ENCODE data around the gene TEKT5. TPM values are rescaled to one million over a fixed set of nuclear protein-coding genes. Genes with fewer than 3 reads are reported as not detected.
A peak's percentile ranks its signal among the peaks of the same experiment; 100 is the strongest.

Gene TEKT5
- total and polyA plus RNA-seq, 12 donors: 0.59 to 0.69 TPM; not detected in 10

- no peak for TF ChIP-seq CTCF (IDR thresholded peaks at IDR 0.05)
- ATAC-seq (no peak), DNase-seq (no peak)
- intact Hi-C loops (cut with DNase I): loop anchor here in 1 of 10 donors (10.0 kb wide), 1 partner anchor 95 kb away; no protein-coding TSS in a partner anchor
- Histone ChIP-seq H3K27ac (peak overlapping the region in 3 of 10 donors; percentile 76 to 81 (median 77)), H3K4me1 (peaks cover 10 to 45% (median 33%) of the 10 kb centered on the region in 9 donors), H3K9me3 (no peaks in the 10 kb centered on the region), H3K4me3 (no peak overlapping the region), H3K27me3 (no peaks in the 10 kb centered on the region), H3K36me3 (no peaks in the 10 kb centered on the region)
- 87 to 89% methylated on average over 6 of the region's 6 CpGs for WGBS, 2 donors
Observed at GRCh38 chr16:10620120-10620519, 74.6 kb downstream of the TEKT5 start.

GRCh38 chr16:10619271-10619849 lies 75.4 kb downstream of the TEKT5 start:
- Histone ChIP-seq H3K4me3 (peak overlapping the region in 9 of 10 donors; percentile 11 to 46 (median 21)), H3K4me1 (peaks cover 10 to 45% (median 33%) of the 10 kb centered on the region in 9 donors), H3K9me3 (no peaks in the 10 kb centered on the region), H3K36me3 (no peaks in the 10 kb centered on the region), H3K27me3 (no peaks in the 10 kb centered on the region), H3K27ac (peak overlapping the region in 7 of 10 donors; percentile 49 to 81 (median 63))
- intact Hi-C loops (cut with DNase I): loop anchor here in 5 of 10 donors (5.0 to 10.0 kb wide), 3 partner anchors 37 to 115 kb away; partner anchors contain the start of gene EMP2 (in 3 of the 5)
- DNase-seq: peak; percentile 53 to 68
- WGBS, 2 donors: 36 to 40% methylated on average over 25 of the region's 25 CpGs
- TF ChIP-seq CTCF (IDR thresholded peaks at IDR 0.05): no peak
- ATAC-seq: peak; percentile 24 to 81 (median 57)

GRCh38 chr16:10618710-10619209 lies 76.0 kb downstream of the TEKT5 start:
- Histone ChIP-seq H3K27ac (peak overlapping the region in 6 of 10 donors; percentile 49 to 81 (median 70)), H3K4me3 (peak overlapping the region in 6 of 10 donors; percentile 19 to 46 (median 30)), H3K9me3 (no peaks in the 10 kb centered on the region), H3K27me3 (no peaks in the 10 kb centered on the region), H3K4me1 (peaks cover 10 to 45% (median 33%) of the 10 kb centered on the region in 9 donors), H3K36me3 (no peaks in the 10 kb centered on the region)
- intact Hi-C loops (cut with DNase I): loop anchor here in 5 of 10 donors (5.0 to 10.0 kb wide), 3 partner anchors 36 to 116 kb away; partner anchors contain the start of gene EMP2 (in 3 of the 5)
- WGBS, 2 donors: 61% methylated on average over 13 of the region's 13 CpGs
- ATAC-seq (peak in 5 of 8 donors; percentile 14 to 51 (median 35)), DNase-seq (no peak)
- TF ChIP-seq CTCF (IDR thresholded peaks at IDR 0.05): no peak

- TF ChIP-seq CTCF (IDR thresholded peaks at IDR 0.05): peak in 1 of 9 donors; percentile 1
- Histone ChIP-seq H3K4me3 (no peak overlapping the region), H3K9me3 (no peaks in the 10 kb centered on the region), H3K36me3 (no peaks in the 10 kb centered on the region), H3K4me1 (peaks cover 10 to 45% (median 33%) of the 10 kb centered on the region in 9 donors), H3K27me3 (no peaks in the 10 kb centered on the region), H3K27ac (peak overlapping the region in 7 of 10 donors; percentile 63 to 87 (median 70))
- intact Hi-C loops (cut with DNase I): loop anchor here in 6 of 10 donors (2.0 to 10.0 kb wide), 4 partner anchors 36 to 117 kb away; partner anchors contain the start of gene EMP2 (in 3 of the 6)
- 72 to 73% methylated on average over 12 of the region's 12 CpGs for WGBS, 2 donors
- no peak for ATAC-seq
- no peak for DNase-seq
Observed at GRCh38 chr16:10617662-10618420, 76.9 kb downstream of the TEKT5 start.

Measured in heart right ventricle (tissue), 16 donors.